Stimulated activated CD4-positive, alpha-beta T cell treated with anti-CD3 and anti-CD28 coated beads, Interleukin-4, amount 100 ng/mL, for 24 hours (primary cell): ENCODE results near the gene BOD1.
A peak's percentile ranks its signal among the peaks of the same experiment; 100 is the strongest.

Experiments used
- DNase-seq: peaks from one replicate; pipeline ENCODE4 v3.0.0-alpha.2; 2020

BOD1 gene

GRCh38 chr5:173573126-173573960 lies 43.1 kb downstream of the BOD1 start:
- peak; percentile 64 for DNase-seq

GRCh38 chr5:173572431-173573125 lies 43.9 kb downstream of the BOD1 start:
- DNase-seq = no peak

- no peak for DNase-seq
Measured at GRCh38 chr5:173570321-173571090, 45.9 kb downstream of the BOD1 start.

DNA sequence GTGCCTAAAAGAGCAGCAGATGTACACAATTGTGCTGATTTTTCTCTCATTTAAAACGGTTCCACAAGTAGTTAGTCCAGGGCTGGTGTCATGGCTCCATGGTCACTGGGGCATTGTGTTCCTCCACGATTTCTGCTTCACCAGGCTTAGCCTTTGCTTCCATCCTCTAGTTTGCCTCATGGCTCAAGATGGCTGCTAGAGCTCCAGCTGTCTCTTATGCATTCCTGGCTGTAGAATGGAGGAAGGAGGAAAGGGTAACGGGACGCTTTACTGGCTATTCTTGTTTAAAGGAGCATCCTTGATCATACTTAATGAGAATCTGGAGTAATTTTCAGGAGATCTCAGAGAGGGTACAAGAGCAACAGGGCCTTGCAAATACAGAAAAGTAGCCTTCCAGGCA lies 47.7 kb downstream of the BOD1 start:
- no peak for DNase-seq

- DNase-seq = no peak
Measured at GRCh38 chr5:173568128-173568527, 48.3 kb downstream of the BOD1 start.

- DNase-seq = no peak
Measured at GRCh38 chr5:173567548-173567947, 48.9 kb downstream of the BOD1 start.

GRCh38 chr5:173565491-173566072 lies 50.9 kb downstream of the BOD1 start:
- DNase-seq = no peak

- no peak for DNase-seq
Measured at GRCh38 chr5:173564106-173564505, 52.3 kb downstream of the BOD1 start.

DNA sequence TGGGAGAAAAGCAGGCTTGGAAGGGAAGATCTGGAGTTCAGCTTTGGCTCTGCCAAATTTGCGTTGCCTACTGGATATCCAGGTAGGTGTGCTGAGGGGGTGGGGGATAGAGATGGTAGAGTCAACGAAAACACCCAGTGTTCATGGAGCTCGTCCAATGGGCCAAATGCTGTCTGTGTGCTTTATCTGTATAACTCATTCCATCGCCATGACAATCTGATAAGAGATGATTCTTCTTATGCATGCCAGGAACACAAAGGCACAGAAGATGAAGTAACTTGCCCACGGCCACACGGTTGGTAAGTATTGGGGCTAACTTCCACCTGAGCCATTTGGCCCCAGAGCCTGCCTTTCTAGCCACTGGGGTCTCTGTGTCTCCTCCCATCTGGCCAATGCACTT lies 53.2 kb downstream of the BOD1 start:
- no peak for DNase-seq

- no peak for DNase-seq
Measured at GRCh38 chr5:173562451-173562850, 54.0 kb downstream of the BOD1 start.
